ENCODE results near the gene SYT1.

DNA sequence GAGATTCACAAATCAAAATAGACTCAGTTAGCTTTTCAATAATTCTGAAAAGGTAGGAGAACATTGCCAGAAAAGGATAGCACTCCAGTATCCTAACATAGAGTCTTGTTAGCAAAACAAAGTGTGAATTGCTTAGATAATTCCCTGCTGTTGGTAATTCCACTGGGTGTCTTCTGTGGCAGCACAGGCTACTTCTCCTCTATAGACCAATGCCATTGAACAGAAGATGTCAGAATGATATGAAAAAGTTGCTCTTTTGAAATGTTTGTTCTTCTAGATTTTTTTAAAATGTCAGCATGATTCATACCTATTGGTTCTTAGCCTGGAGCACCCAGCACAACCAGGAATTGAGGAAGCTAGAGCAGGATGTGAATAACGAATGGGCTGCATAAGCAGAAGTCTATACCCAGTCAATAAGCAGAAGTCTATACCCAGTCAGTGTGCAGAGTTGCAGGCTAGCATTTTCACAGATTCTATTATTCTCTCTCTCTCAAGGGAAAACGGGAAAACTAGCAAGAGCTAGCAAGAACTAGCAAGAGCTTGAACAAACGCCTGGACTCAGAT is 112.8 kb downstream of the SYT1 start:
- TF ChIP-seq GATA2 (IDR thresholded peaks at IDR 0.05; ENCODE audit: low read depth, low read length) (no peak), GATA3 (IDR thresholded peaks at IDR 0.05; ENCODE audit: low read depth, low read length) (no peak)
